ENCODE measurements around the gene CTDSP1.

Gene CTDSP1

DNA sequence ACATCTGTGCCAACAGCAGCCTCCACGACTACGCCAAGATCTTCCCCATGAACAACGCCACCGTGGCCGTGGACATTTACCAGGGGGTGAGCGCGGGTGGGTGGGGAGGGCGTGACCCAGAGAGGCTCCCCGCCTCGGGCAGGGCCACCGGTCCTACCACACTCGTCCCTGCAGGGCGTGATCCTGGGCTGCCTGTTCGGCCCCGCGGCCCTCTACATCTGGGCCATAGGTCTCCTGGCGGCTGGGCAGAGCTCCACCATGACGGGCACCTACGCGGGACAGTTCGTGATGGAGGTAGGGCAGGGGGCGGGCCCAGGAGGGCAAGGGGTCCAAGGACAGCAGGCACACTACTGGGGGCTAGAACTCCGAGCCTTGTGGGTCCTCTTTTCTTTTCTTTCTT lies 8.5 kb upstream of the CTDSP1 start:
- FAIRE-seq, result no peak
- no peak for DNase-seq (ENCODE audit: insufficient read length, low spot score)
- TF ChIP-seq, protein P1, sequence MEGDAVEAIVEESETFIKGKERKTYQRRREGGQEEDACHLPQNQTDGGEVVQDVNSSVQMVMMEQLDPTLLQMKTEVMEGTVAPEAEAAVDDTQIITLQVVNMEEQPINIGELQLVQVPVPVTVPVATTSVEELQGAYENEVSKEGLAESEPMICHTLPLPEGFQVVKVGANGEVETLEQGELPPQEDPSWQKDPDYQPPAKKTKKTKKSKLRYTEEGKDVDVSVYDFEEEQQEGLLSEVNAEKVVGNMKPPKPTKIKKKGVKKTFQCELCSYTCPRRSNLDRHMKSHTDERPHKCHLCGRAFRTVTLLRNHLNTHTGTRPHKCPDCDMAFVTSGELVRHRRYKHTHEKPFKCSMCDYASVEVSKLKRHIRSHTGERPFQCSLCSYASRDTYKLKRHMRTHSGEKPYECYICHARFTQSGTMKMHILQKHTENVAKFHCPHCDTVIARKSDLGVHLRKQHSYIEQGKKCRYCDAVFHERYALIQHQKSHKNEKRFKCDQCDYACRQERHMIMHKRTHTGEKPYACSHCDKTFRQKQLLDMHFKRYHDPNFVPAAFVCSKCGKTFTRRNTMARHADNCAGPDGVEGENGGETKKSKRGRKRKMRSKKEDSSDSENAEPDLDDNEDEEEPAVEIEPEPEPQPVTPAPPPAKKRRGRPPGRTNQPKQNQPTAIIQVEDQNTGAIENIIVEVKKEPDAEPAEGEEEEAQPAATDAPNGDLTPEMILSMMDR (IDR thresholded peaks at IDR 0.05; ENCODE audit: insufficient read depth, missing control alignments), result no peak

DNA sequence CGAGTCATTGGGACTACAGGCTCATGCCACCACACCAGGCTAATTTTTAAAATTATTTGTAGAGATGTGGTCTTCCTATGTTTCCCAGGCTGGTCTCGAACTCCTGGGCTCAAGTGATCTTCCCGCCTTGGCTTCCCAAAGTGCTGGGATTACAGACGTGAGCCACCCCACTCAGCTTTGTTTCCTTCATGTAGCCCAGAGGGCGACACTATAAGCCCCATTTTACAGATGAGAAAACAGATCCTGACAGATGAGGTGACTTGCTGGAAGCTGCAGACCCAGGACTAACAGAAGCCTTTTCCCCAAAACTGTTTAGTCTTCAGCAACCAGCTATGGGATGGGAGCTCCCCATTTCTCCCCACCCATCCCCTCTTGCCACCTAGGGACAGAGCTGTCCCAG lies 7.2 kb upstream of the CTDSP1 start:
- TF ChIP-seq, protein P1 (IDR thresholded peaks at IDR 0.05; ENCODE audit: insufficient read depth, missing control alignments), result no peak
- FAIRE-seq, result no peak
- no peak for DNase-seq (ENCODE audit: insufficient read length, low spot score)

DNA sequence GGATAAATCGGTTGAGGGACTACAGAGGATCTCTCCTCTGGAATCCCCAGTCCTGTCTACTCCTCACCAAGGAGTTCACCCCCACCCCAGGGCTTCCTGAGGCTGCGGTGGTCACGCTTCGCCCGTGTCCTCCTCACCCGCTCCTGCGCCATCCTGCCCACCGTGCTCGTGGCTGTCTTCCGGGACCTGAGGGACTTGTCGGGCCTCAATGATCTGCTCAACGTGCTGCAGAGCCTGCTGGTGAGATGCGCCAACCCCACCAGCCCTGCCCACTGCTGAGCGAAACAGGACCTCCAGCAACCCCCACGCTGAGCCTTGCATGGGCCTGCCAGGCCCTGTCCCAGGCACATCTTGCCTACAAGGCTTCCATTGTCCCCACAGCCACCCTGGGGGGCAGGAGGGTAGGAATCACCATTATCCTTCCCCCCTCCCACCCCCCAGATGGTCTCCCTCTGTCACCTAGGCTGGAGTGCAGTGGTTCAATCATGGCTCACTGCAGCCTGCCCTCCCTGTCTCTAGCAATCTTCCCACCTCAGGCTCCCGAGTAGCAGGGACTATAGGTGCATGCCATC lies 6.7 kb upstream of the CTDSP1 start:
- FAIRE-seq (no peak), DNase-seq (ENCODE audit: insufficient read length, low spot score) (no peak)
- TF ChIP-seq, protein P1 (IDR thresholded peaks at IDR 0.05; ENCODE audit: insufficient read depth, missing control alignments), result no peak

DNA sequence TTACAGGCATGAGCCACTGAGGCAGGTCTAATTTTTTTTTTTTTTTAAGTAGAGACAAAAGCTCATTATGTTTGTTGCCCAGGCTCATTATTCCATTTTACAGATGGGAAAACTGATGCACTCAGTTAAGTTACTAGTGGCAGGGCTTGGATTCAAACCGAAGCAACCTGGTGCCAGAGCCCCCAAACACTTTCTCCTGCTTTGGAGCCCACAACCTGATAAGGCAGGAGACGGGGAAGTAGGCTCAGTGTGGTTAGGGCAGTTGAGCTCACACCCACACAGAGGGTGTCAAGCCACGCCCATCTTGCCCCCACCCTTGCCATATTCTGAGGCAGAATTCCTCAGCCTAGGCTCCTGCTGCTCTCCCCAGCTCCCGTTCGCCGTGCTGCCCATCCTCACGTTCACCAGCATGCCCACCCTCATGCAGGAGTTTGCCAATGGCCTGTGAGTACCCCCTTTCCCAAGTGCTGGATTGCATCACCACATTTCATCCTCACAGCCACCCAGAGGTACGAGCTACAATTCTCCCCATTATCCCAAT lies 5.8 kb upstream of the CTDSP1 start:
- TF ChIP-seq, protein P1 (IDR thresholded peaks at IDR 0.05; ENCODE audit: insufficient read depth, missing control alignments), result no peak
- FAIRE-seq (no peak), DNase-seq (ENCODE audit: insufficient read length, low spot score) (no peak)

DNA sequence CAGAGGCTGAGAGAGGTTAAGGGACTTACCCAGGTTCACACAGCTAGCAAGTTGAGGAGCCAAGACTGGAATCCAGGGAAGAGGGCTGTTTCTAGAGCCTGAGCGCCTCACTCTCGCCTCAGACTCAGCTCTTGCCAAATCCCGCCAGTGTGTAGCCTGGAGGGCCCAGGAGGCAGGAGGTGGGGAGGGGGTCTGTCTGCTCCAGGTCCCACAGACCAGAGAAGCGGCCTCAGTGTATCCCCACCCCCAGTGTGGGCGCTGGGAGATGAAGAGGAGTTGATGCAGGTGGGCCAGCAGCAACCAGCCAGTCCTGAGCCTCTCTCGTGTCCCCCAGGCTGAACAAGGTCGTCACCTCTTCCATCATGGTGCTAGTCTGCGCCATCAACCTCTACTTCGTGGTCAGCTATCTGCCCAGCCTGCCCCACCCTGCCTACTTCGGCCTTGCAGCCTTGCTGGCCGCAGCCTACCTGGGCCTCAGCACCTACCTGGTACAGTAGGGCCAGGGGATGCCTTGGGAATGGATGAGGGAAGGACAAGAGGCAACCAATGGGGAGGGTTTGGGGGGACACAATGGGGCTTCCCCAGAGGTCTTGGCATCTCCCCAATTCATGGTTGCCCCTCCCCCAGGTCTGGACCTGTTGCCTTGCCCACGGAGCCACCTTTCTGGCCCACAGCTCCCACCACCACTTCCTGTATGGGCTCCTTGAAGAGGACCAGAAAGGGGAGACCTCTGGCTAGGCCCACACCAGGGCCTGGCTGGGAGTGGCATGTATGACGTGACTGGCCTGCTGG lies 5.2 kb upstream of the CTDSP1 start:
- DNase-seq (ENCODE audit: insufficient read length, low spot score), result no peak

DNA sequence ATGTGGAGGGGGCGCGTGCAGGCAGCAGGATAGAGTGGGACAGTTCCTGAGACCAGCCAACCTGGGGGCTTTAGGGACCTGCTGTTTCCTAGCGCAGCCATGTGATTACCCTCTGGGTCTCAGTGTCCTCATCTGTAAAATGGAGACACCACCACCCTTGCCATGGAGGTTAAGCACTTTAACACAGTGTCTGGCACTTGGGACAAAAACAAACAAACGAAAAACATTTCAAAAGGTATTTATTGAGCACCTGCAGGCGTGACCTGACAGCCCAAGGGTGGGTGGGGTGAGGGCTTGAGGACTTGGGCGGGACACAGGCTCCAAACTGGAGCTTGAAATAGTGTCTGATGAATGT lies 4.6 kb upstream of the CTDSP1 start:
- no peak for DNase-seq (ENCODE audit: insufficient read length, low spot score)
- FAIRE-seq, result no peak
- TF ChIP-seq, protein P1 (IDR thresholded peaks at IDR 0.05; ENCODE audit: insufficient read depth, missing control alignments), result no peak

More for the DNA sequence above, 5.2 kb upstream of the CTDSP1 start:
- FAIRE-seq, result no peak
- TF ChIP-seq, protein P1 (IDR thresholded peaks at IDR 0.05; ENCODE audit: insufficient read depth, missing control alignments), result no peak

DNA sequence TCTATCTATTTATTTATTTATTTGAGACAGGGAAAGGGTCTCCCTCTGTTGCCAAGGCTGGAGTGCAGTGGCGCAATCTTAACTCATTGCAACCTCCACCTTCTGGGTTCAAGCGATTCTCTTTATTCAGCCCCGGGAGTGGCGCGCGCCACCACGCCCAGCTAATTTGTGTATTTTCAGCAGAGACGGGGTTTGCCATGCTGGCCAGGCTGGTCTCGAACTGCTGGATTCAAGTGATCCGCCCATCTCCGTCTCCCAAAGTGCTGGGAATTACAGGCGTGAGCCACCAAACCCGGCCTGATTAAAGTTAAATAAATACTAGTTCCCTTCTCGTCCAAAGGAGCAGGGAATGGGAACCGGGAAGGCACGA lies 4.2 kb upstream of the CTDSP1 start:
- TF ChIP-seq, protein P1 (IDR thresholded peaks at IDR 0.05; ENCODE audit: insufficient read depth, missing control alignments), result no peak
- DNase-seq (ENCODE audit: insufficient read length, low spot score) (no peak), FAIRE-seq (no peak)

Data from D721Med (cell line).